Tibial nerve (tissue), 4 donors: ENCODE measurements around the gene VCAN. TPM values are rescaled to one million over a fixed set of nuclear protein-coding genes. Genes with fewer than 3 reads are reported as not detected.

ENCODE experiments used
- DNase-seq, 2 donors: peaks; one replicate each; pipeline ENCODE4 v3.0.0-alpha.2; 2019; ENCODE audit warnings: low spot score in 2 of 2
- H3K27ac ChIP-seq, 4 donors: fragments of 200-600 bp; sonication (generic) in 3 of 4; one replicate each; pipeline ENCODE4 v1.5.1; 2017 to 2019; ENCODE audit warnings: mild to moderate bottlenecking in 1 of 4
- H3K27me3 ChIP-seq, 2 donors: fragments of 200-600 bp; sonication (generic) in 1 of 2; one replicate each; pipeline versions ENCODE4 v1.5.1 to v1.6.0; 2017 to 2019
- H3K36me3 ChIP-seq, 3 donors: fragments of 200-600 bp; sonication (generic); one replicate each; pipeline ENCODE4 v1.5.1; 2018 to 2019
- H3K4me1 ChIP-seq, 4 donors: fragments of 200-600 bp; sonication (generic) in 3 of 4; one replicate each; pipeline ENCODE4 v1.5.1; 2017 to 2019
- H3K4me3 ChIP-seq, 4 donors: fragments of 200-600 bp; sonication (generic) in 3 of 4; one replicate each; pipeline ENCODE4 v1.5.1; 2017 to 2019; ENCODE audit warnings: mild to moderate bottlenecking in 1 of 4, moderate library complexity in 1 of 4
- H3K9me3 ChIP-seq, 4 donors: fragments of 200-600 bp; sonication (generic) in 3 of 4; one replicate each; pipeline ENCODE4 v1.5.1; 2017 to 2019
- EP300 ChIP-seq, 2 donors: sonication (generic); formaldehyde crosslinking; IDR thresholded peaks; one replicate each; pipeline ENCODE4 v1.6.1; 2017; ENCODE audit warnings: antibody characterized with exemption in 2 of 2, mild to moderate bottlenecking in 1 of 2
- POLR2A ChIP-seq, 2 donors: fragments of 450-650 bp; IDR thresholded peaks; one replicate each; pipeline ENCODE4 v1.6.1; 2017; ENCODE audit warnings: antibody characterized with exemption in 2 of 2, mild to moderate bottlenecking in 2 of 2, moderate library complexity in 2 of 2
- WGBS, 2 donors: methylation state at CpG; one replicate each; pipeline ENCODE4 v1.1.5; 2018; 5-methylcytosine and 5-hydroxymethylcytosine counted together
- total RNA-seq, 4 donors: library from RNA; depleted of rRNA; stranded (reverse); fragments of >200 nt; gene quantifications; one replicate each; pipeline ENCODE4 v1.1.0, GENCODE V29; 2016
- TF ChIP-seq, protein P1 (sequence below), 5 experiments: fragments of 200-600 bp in 3 of 5; fragments of 450-650 bp in 2 of 5; sonication (generic) in 3 of 5; IDR thresholded peaks; one replicate each; pipeline ENCODE4 v1.5.1; 2016 to 2019; ENCODE audit warnings: antibody characterized with exemption in 5 of 5, mild to moderate bottlenecking in 3 of 5, moderate library complexity in 2 of 5

VCAN gene
- total RNA-seq, 4 donors from 2014 or later: 45.7 to 145 (median 65.4) TPM

DNA sequence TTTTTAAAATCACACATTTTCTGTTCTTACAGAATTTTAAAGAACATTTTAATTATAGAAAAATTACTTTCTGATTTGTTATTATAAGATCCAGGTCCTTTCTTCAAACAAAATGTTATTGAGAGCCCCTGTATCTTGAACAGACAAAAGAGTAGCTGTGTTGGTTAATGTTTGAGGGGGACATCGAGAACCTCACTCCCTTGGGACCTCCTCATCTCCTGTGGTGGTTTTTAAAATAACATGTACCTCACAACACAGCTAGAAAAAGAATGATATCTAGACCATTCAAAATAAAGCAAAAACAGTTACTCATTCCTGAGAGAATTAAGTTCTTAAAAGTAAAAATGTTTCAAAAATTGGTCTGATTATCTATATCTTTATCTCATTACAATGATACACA is 54.7 kb downstream of the VCAN start:
- 67 to 73% methylated on average over 1 of the region's 1 CpG for WGBS, 2 donors
- no peak for DNase-seq
- no peak for TF ChIP-seq POLR2A (IDR thresholded peaks at IDR 0.05)
- no peak for TF ChIP-seq EP300 (IDR thresholded peaks at IDR 0.05)
- TF ChIP-seq, protein P1, sequence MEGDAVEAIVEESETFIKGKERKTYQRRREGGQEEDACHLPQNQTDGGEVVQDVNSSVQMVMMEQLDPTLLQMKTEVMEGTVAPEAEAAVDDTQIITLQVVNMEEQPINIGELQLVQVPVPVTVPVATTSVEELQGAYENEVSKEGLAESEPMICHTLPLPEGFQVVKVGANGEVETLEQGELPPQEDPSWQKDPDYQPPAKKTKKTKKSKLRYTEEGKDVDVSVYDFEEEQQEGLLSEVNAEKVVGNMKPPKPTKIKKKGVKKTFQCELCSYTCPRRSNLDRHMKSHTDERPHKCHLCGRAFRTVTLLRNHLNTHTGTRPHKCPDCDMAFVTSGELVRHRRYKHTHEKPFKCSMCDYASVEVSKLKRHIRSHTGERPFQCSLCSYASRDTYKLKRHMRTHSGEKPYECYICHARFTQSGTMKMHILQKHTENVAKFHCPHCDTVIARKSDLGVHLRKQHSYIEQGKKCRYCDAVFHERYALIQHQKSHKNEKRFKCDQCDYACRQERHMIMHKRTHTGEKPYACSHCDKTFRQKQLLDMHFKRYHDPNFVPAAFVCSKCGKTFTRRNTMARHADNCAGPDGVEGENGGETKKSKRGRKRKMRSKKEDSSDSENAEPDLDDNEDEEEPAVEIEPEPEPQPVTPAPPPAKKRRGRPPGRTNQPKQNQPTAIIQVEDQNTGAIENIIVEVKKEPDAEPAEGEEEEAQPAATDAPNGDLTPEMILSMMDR (IDR thresholded peaks at IDR 0.05): no peak

DNA sequence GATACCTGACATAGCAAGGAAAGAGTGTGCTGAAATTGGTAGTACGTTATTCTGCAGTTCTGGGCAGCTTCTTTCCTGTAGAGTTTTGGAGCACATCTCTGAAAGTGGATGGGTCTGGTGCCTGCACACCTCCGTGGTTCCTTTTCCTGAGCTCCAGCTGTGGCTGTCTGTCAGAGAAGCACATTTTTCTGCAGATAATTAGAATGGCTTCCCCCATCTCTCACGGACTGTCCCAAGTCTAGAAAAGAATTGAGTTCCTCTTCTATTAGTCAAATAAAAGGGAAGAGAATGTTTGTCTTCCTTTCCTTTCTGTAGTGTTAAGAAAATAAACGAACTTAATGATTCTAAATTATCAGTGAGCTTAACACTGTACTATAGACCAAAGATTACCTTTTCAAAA is 55.7 kb downstream of the VCAN start:
- 59 to 66% methylated on average over 4 of the region's 4 CpGs for WGBS, 2 donors
- TF ChIP-seq, protein P1 (IDR thresholded peaks at IDR 0.05): no peak
- TF ChIP-seq EP300 (IDR thresholded peaks at IDR 0.05): no peak
- TF ChIP-seq POLR2A (IDR thresholded peaks at IDR 0.05): no peak

More for the DNA sequence above, 54.7 kb downstream of the VCAN start:
- Histone ChIP-seq H3K36me3 (no peaks in the 10 kb centered on the region), H3K4me3 (no peak overlapping the region), H3K9me3 (no peaks in the 10 kb centered on the region), H3K4me1 (no peaks in the 10 kb centered on the region), H3K27ac (no peak overlapping the region), H3K27me3 (no peaks in the 10 kb centered on the region)

DNA sequence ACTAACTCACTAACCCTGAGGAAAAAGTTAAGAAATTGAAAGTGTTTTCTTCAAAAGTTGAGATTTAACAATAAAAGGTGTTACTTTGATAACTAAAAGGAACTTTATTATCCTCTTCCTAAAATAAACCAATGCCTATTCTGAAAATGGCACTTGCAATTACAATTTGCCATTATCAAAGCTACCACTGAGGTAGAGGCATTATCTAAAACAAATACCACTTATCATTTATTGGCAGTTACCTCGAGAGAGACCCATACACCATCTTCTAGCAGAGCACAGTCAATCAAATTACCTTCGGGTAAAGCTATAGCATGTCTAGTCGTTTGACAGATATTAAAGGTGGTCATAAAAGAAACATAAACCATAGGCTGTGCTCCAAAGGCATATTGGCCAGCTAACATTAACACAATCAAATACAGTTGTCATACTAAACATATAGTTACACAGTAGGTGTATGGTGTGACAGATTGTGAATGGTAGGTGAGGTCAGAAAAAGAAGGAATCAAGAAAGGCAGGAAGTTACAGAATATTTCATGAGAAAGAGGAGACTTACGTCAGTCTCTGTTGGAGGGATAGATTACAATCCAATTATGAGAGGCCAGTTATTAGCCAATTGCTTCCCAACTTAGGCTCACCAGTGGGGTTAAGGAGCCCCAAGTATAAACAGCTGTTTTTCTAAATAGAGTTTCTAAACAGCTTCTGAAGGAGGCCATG is 56.3 kb downstream of the VCAN start:
- no peak overlapping the region for H3K27ac ChIP-seq
- TF ChIP-seq POLR2A (IDR thresholded peaks at IDR 0.05) (no peak), EP300 (IDR thresholded peaks at IDR 0.05) (no peak)
- TF ChIP-seq, protein P1 (IDR thresholded peaks at IDR 0.05): no peak
- H3K4me3 ChIP-seq: no peak overlapping the region
- H3K4me1 ChIP-seq: no peaks in the 10 kb centered on the region
- no peak for DNase-seq
- 77 to 80% methylated on average over 4 of the region's 4 CpGs for WGBS, 2 donors
- no peaks in the 10 kb centered on the region for H3K9me3 ChIP-seq
- no peaks in the 10 kb centered on the region for H3K27me3 ChIP-seq
- no peaks in the 10 kb centered on the region for H3K36me3 ChIP-seq

More for the DNA sequence above, 55.7 kb downstream of the VCAN start:
- no peak overlapping the region for H3K27ac ChIP-seq
- H3K27me3 ChIP-seq: no peaks in the 10 kb centered on the region
- H3K9me3 ChIP-seq: no peaks in the 10 kb centered on the region
- DNase-seq: no peak
- H3K4me3 ChIP-seq: no peak overlapping the region
- no peaks in the 10 kb centered on the region for H3K4me1 ChIP-seq
- no peaks in the 10 kb centered on the region for H3K36me3 ChIP-seq

DNA sequence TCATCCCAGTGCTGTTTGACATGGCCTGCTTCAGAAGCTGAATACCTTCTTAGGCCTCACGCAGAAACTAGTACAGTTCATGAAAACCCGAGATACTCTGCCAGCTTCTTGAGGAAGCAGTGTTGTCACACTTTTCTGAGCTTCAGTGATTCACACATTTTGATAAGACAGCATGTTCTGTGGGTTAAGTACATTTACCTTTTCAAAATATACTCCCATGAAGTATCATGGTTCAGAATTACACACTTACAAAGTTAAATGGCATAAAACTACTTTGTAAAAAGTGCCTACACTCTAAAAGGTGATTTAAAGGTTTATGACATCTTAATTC is 56.9 kb downstream of the VCAN start:
- H3K4me1 ChIP-seq: no peaks in the 10 kb centered on the region
- WGBS, 2 donors: 88 to 93% methylated on average over 2 of the region's 2 CpGs
- H3K27me3 ChIP-seq: no peaks in the 10 kb centered on the region
- H3K36me3 ChIP-seq: no peaks in the 10 kb centered on the region
- DNase-seq: no peak
- H3K4me3 ChIP-seq: no peak overlapping the region
- TF ChIP-seq EP300 (IDR thresholded peaks at IDR 0.05) (no peak), POLR2A (IDR thresholded peaks at IDR 0.05) (no peak)
- TF ChIP-seq, protein P1 (IDR thresholded peaks at IDR 0.05): no peak
- no peak overlapping the region for H3K27ac ChIP-seq
- no peaks in the 10 kb centered on the region for H3K9me3 ChIP-seq

DNA sequence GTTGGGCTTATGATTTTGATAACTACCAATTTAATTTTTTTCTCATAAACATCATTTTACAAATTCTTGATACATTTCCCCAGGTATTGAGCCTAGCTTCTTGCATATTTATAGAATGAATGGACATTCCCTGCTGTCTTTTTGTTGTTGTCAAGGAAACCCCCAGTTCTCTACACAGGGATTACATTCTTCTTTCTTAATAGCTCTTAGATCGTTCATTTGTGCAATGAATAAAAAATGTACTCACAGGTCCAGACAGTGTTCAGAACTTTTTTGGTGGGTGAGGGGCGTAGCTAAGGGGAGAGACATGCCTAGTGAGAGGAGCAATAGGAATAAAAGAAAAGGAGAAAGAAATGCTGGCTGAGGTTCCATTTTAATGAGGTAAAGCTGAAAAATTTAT is 58.6 kb downstream of the VCAN start:
- 61 to 63% methylated on average over 2 of the region's 2 CpGs for WGBS, 2 donors
- Histone ChIP-seq H3K27me3 (no peaks in the 10 kb centered on the region), H3K9me3 (no peaks in the 10 kb centered on the region), H3K4me1 (no peaks in the 10 kb centered on the region), H3K4me3 (no peak overlapping the region), H3K36me3 (no peaks in the 10 kb centered on the region), H3K27ac (no peak overlapping the region)
- no peak for DNase-seq
- no peak for TF ChIP-seq EP300 (IDR thresholded peaks at IDR 0.05)
- TF ChIP-seq, protein P1 (IDR thresholded peaks at IDR 0.05): no peak
- TF ChIP-seq POLR2A (IDR thresholded peaks at IDR 0.05): no peak
